Progenitor cell of endocrine pancreas (in vitro differentiated cells): Measurements from ENCODE around the gene ADAM8. TPM values are rescaled to one million over a fixed set of nuclear protein-coding genes. Genes with fewer than 3 reads are reported as not detected.
"Not testable (repeated sequence)": the region's sequence is repeated elsewhere in the genome, so short reads cannot be mapped to it uniquely, and the experiment has no call there.

ENCODE experiments used
- DNase-seq: peaks from one replicate; pipeline ENCODE4 v3.0.0; 2021; ENCODE audit warnings: low spot score; ENCODE audit not compliant: unreplicated experiment
- H3K27ac Mint-ChIP-seq: 2 replicates; pipeline ENCODE4 v1.8.0; 2021; ENCODE audit warnings: mild to moderate bottlenecking, moderate library complexity, mixed read lengths
- H3K27me3 Mint-ChIP-seq: 2 replicates; pipeline ENCODE4 v1.8.0; 2021; ENCODE audit warnings: mixed read lengths
- H3K36me3 Mint-ChIP-seq: 2 replicates; pipeline ENCODE4 v1.8.0; 2022; ENCODE audit warnings: mixed read lengths; ENCODE audit not compliant: insufficient read depth
- H3K4me1 Mint-ChIP-seq: 2 replicates; pipeline ENCODE4 v1.8.0; 2021; ENCODE audit warnings: low read depth, mixed read lengths
- H3K4me3 Mint-ChIP-seq: 2 replicates; pipeline ENCODE4 v1.8.0; 2021; ENCODE audit warnings: low read depth, mild to moderate bottlenecking, moderate library complexity, mixed read lengths
- H3K9me3 Mint-ChIP-seq: 2 replicates; pipeline ENCODE4 v1.8.0; 2021; ENCODE audit warnings: low read depth, mixed read lengths
- CTCF ChIP-seq: fragments of 200-600 bp; sonication (generic); IDR thresholded peaks from one replicate; pipeline ENCODE4 v1.5.0; 2021; ENCODE audit warnings: antibody characterized with exemption, mild to moderate bottlenecking; ENCODE audit not compliant: unreplicated experiment
- total RNA-seq: library from RNA; stranded (reverse); gene quantifications from 2 replicates; pipeline ENCODE4 v1.2.1, GENCODE V29; 2021

The ADAM8 gene
- total RNA-seq, 1 donor from 2014 or later: 16.3 TPM

- Mint-ChIP-seq H3K4me3 (no peak overlapping the region), H3K9me3 (no peaks in the 10 kb centered on the region), H3K36me3 (no peaks in the 10 kb centered on the region), H3K27me3 (peaks cover 1% of the 10 kb centered on the region), H3K4me1 (no peaks in the 10 kb centered on the region), H3K27ac (no peak overlapping the region)
- no peak for DNase-seq
- TF ChIP-seq CTCF: no peak
Measured at GRCh38 chr10:133269367-133269766, 7.3 kb downstream of the ADAM8 start.

- Mint-ChIP-seq H3K4me1 (no peaks in the 10 kb centered on the region), H3K27me3 (peaks cover 3% of the 10 kb centered on the region), H3K4me3 (no peak overlapping the region), H3K9me3 (no peaks in the 10 kb centered on the region), H3K27ac (no peak overlapping the region), H3K36me3 (no peaks in the 10 kb centered on the region)
- DNase-seq: no peak
- no peak for TF ChIP-seq CTCF
Measured at GRCh38 chr10:133268532-133268931, 8.1 kb downstream of the ADAM8 start.

- no peak for DNase-seq
- peaks cover 9% of the 10 kb centered on the region for H3K27me3 Mint-ChIP-seq
Measured at GRCh38 chr10:133267829-133268228, 8.8 kb downstream of the ADAM8 start.

GRCh38 chr10:133267293-133267692, 9.4 kb downstream of the ADAM8 start:
- no peaks in the 10 kb centered on the region for H3K4me1 Mint-ChIP-seq
- no peak for DNase-seq
- TF ChIP-seq CTCF: no peak
- H3K27ac Mint-ChIP-seq: no peak overlapping the region
- peaks cover 11% of the 10 kb centered on the region for H3K27me3 Mint-ChIP-seq
- no peaks in the 10 kb centered on the region for H3K36me3 Mint-ChIP-seq
- H3K9me3 Mint-ChIP-seq: no peaks in the 10 kb centered on the region
- H3K4me3 Mint-ChIP-seq: no peak overlapping the region

More at GRCh38 chr10:133267829-133268228, 8.8 kb downstream of the ADAM8 start:
- no peak overlapping the region for H3K27ac Mint-ChIP-seq
- H3K4me3 Mint-ChIP-seq: no peak overlapping the region
- no peaks in the 10 kb centered on the region for H3K4me1 Mint-ChIP-seq
- H3K9me3 Mint-ChIP-seq: no peaks in the 10 kb centered on the region
- no peak for TF ChIP-seq CTCF
- no peaks in the 10 kb centered on the region for H3K36me3 Mint-ChIP-seq

GRCh38 chr10:133266056-133266795, 10.4 kb downstream of the ADAM8 start:
- Mint-ChIP-seq H3K27ac (no peak overlapping the region), H3K9me3 (no peaks in the 10 kb centered on the region), H3K4me3 (no peak overlapping the region), H3K4me1 (no peaks in the 10 kb centered on the region), H3K36me3 (no peaks in the 10 kb centered on the region), H3K27me3 (peaks cover 11% of the 10 kb centered on the region)
- no peak for TF ChIP-seq CTCF
- no peak for DNase-seq

GRCh38 chr10:133265052-133265451, 11.6 kb downstream of the ADAM8 start:
- H3K27me3 Mint-ChIP-seq: peaks cover 13% of the 10 kb centered on the region
- not testable (repeated sequence) for DNase-seq, H3K9me3 Mint-ChIP-seq, H3K4me1 Mint-ChIP-seq, H3K36me3 Mint-ChIP-seq, H3K4me3 Mint-ChIP-seq, H3K27ac Mint-ChIP-seq
